Chondrocyte (in vitro differentiated cells): ENCODE data around the gene PPARG. TPM values are rescaled to one million over a fixed set of nuclear protein-coding genes. Genes with fewer than 3 reads are reported as not detected.

ENCODE experiments used
- total RNA-seq: library from RNA; stranded (reverse); gene quantifications from 3 replicates; pipeline ENCODE4 v1.2.1, GENCODE V29; 2021

The PPARG gene
- total RNA-seq, 1 donor from 2014 or later, result 9.2 TPM

Other genes with a start within 250 kb of the PPARG start
- 31.3 to 41.6 TPM (median 31.9 TPM) in 3 replicates for gene TIMP4, start 130.2 kb upstream of the PPARG start, total RNA-seq
- gene TSEN2, start 195.4 kb downstream of the PPARG start, total RNA-seq, result 8.6 to 14.5 TPM (median 8.7 TPM) in 3 replicates